OCI-LY1 (cell line): ENCODE results near the gene KLF1.

Experiments
- H2AFZ ChIP-seq: fragments of 200-600 bp; sonication (generic), shearing (Covaris generic); 2 replicates; pipeline ENCODE4 v1.6.0; 2014; ENCODE audit warnings: antibody characterized with exemption, mild to moderate bottlenecking, low read length
- H3F3A ChIP-seq: fragments of 200-600 bp; sonication (generic), shearing (Covaris generic); 2 replicates; pipeline ENCODE4 v1.6.0; 2014; ENCODE audit warnings: mild to moderate bottlenecking, antibody characterized with exemption, low read length, moderate library complexity; ENCODE audit not compliant: insufficient read depth
- H3K27ac ChIP-seq: fragments of 200-600 bp; sonication (generic); 2 replicates; pipeline ENCODE4 v1.5.1; 2014; ENCODE audit warnings: low read length, mixed run types, mild to moderate bottlenecking, low read depth; ENCODE audit not compliant: poor library complexity, severe bottlenecking
- H3K27me3 ChIP-seq: fragments of 200-600 bp; sonication (generic); 2 replicates; pipeline ENCODE4 v1.6.0; 2014; ENCODE audit warnings: antibody characterized with exemption, mild to moderate bottlenecking, low read length, moderate library complexity; ENCODE audit not compliant: insufficient read depth
- H3K36me3 ChIP-seq: fragments of 200-600 bp; sonication (generic); 2 replicates; pipeline ENCODE4 v1.6.1; 2014; ENCODE audit warnings: mild to moderate bottlenecking, antibody characterized with exemption, low read length, moderate library complexity, mixed read lengths; ENCODE audit not compliant: insufficient read depth
- H3K4me1 ChIP-seq: fragments of 200-600 bp; sonication (generic); 2 replicates; pipeline ENCODE4 v1.5.1; 2014; ENCODE audit warnings: mild to moderate bottlenecking, low read length, moderate library complexity; ENCODE audit not compliant: insufficient read depth, severe bottlenecking
- H3K4me2 ChIP-seq: fragments of 200-600 bp; sonication (generic), shearing (Covaris generic); 2 replicates; pipeline ENCODE4 v1.6.1; 2014; ENCODE audit warnings: low read length
- H3K4me3 ChIP-seq: fragments of 200-600 bp; sonication (generic); 2 replicates; pipeline ENCODE4 v1.5.1; 2014; ENCODE audit warnings: low read length, low read depth, mild to moderate bottlenecking, mixed read lengths; ENCODE audit not compliant: poor library complexity, severe bottlenecking
- H3K79me2 ChIP-seq: fragments of 200-600 bp; shearing (Covaris generic); 2 replicates; pipeline ENCODE4 v1.6.1; 2016; ENCODE audit warnings: mixed run types, low read length, mixed read lengths; ENCODE audit not compliant: insufficient read depth
- H3K9ac ChIP-seq: fragments of 200-600 bp; sonication (generic), shearing (Covaris generic); 2 replicates; pipeline ENCODE4 v1.6.1; 2014; ENCODE audit warnings: mild to moderate bottlenecking, low read length, mixed read lengths
- H3K9me2 ChIP-seq: fragments of 200-600 bp; sonication (generic), shearing (Covaris generic); 2 replicates; pipeline ENCODE4 v1.6.1; 2014; ENCODE audit warnings: low read depth, mild to moderate bottlenecking, low read length, mixed read lengths
- H3K9me3 ChIP-seq: fragments of 200-600 bp; shearing (Covaris generic); 2 replicates; pipeline ENCODE4 v1.6.1; 2014; ENCODE audit warnings: low read length, mixed read lengths
- H4K20me1 ChIP-seq: fragments of 200-600 bp; sonication (generic), shearing (Covaris generic); 2 replicates; pipeline ENCODE4 v1.6.0; 2016; ENCODE audit warnings: mild to moderate bottlenecking, low read length; ENCODE audit not compliant: insufficient read depth
- CTCF ChIP-seq: fragments of 200-600 bp; sonication (generic), shearing (Covaris generic); IDR thresholded peaks from 2 replicates; pipeline ENCODE4 v1.5.1; 2017; ENCODE audit warnings: mild to moderate bottlenecking, antibody characterized with exemption, low read length, moderate library complexity, mixed read lengths
- EZH2 ChIP-seq: fragments of 200-600 bp; sonication (generic), shearing (Covaris generic); IDR thresholded peaks from 2 replicates; pipeline ENCODE4 v1.8.0; 2017; ENCODE audit warnings: borderline replicate concordance, mixed run types, mild to moderate bottlenecking, antibody characterized with exemption, low read length, moderate library complexity, mixed read lengths

The KLF1 gene

DNA sequence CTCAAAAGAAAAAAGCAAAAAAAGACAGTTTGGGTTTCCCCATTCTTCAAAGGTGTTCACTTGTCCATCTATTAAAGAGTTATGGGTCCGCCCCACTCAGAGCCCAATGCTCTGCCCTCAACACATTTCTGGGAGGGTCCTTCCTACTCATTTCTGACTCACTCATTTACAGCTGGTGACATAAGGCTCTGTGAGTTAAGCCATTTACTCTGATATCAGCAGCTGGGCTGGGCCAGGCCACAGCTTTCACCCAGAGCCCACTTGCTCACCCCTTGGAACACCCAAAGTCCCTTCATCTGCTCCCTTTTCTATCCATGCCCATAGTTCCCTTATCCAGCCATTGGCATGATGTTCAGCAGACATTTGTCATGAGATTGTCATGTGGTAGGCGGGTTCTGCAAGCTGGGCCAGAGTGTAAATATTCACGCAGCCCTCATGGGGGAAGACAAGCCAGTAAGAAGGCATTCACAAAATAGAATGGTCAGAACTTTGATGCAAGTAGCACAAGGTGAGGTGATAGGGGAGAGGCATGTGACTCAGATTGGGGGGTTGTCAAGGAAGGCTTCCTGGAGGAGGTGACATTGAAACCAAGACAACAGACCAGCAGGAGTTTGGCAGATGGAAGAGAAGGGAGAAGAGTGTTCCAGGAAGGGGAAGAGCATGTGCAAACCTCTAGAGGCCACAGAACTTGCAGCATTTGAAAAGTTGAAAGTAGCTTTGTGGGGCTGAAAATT, 42.8 kb downstream of the KLF1 start:
- no peak overlapping the region for H2AFZ ChIP-seq
- no peaks in the 10 kb centered on the region for H3K9me2 ChIP-seq
- TF ChIP-seq CTCF (no peak), EZH2 (no peak)
- no peaks in the 10 kb centered on the region for H3K9me3 ChIP-seq
- H3F3A ChIP-seq = 0 out of 2 replicates have a peak, but pooled peaks cover 7% of the 10 kb centered on the region
- H3K9ac ChIP-seq = no peak overlapping the region
- H3K36me3 ChIP-seq = peaks cover 43% of the 10 kb centered on the region
- no peak overlapping the region for H3K4me3 ChIP-seq
- peaks cover 28% of the 10 kb centered on the region for H3K4me1 ChIP-seq
- no peak overlapping the region for H3K27ac ChIP-seq
- no peak overlapping the region for H3K4me2 ChIP-seq
- no peaks in the 10 kb centered on the region for H3K27me3 ChIP-seq
- no peaks in the 10 kb centered on the region for H3K79me2 ChIP-seq
- no peaks in the 10 kb centered on the region for H4K20me1 ChIP-seq

DNA sequence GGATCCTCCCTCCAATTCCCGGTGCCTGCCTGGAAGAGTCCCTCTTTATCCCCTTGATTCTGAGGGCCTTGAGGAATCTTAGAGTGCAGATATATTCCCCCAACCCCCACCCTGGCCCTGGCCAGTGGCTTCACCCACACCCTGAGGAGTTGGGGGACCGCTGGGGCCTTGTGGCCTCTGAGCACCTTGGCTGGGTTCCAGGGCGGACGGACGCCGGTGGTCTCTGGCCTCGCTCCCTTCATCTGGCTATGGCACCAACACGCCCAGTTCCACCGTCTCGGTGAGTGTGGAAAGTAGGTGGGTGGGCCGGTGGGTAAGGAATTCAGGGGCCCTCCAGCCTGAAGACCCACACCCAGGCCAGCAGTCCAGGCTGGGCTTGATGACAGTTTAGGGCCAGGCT, 43.7 kb downstream of the KLF1 start:
- H3K4me1 ChIP-seq = peaks cover 31% of the 10 kb centered on the region
- H3K27me3 ChIP-seq = no peaks in the 10 kb centered on the region
- H3K9ac ChIP-seq = no peak overlapping the region
- no peak overlapping the region for H3K4me3 ChIP-seq
- no peak overlapping the region for H3K4me2 ChIP-seq
- H3K36me3 ChIP-seq = peaks cover 41% of the 10 kb centered on the region
- H3F3A ChIP-seq = 0 out of 2 replicates have a peak, but pooled peaks cover 7% of the 10 kb centered on the region
- no peaks in the 10 kb centered on the region for H4K20me1 ChIP-seq
- H3K9me3 ChIP-seq = no peaks in the 10 kb centered on the region
- no peak overlapping the region for H3K27ac ChIP-seq
- H3K9me2 ChIP-seq = no peaks in the 10 kb centered on the region
- H2AFZ ChIP-seq = no peak overlapping the region
- TF ChIP-seq EZH2 = no peak
- no peak for TF ChIP-seq CTCF
- H3K79me2 ChIP-seq = no peaks in the 10 kb centered on the region

- H2AFZ ChIP-seq = no peak overlapping the region
- TF ChIP-seq CTCF (no peak), EZH2 (no peak)
- H3K27ac ChIP-seq = no peak overlapping the region
- peaks cover 33% of the 10 kb centered on the region for H3K4me1 ChIP-seq
- H4K20me1 ChIP-seq = no peaks in the 10 kb centered on the region
- no peak overlapping the region for H3K4me2 ChIP-seq
- H3K79me2 ChIP-seq = no peaks in the 10 kb centered on the region
- no peaks in the 10 kb centered on the region for H3K27me3 ChIP-seq
- peaks cover 35% of the 10 kb centered on the region for H3K36me3 ChIP-seq
- no peaks in the 10 kb centered on the region for H3K9me3 ChIP-seq
- no peak overlapping the region for H3K9ac ChIP-seq
- H3F3A ChIP-seq = 0 out of 2 replicates have a peak, but pooled peaks cover 7% of the 10 kb centered on the region
- H3K9me2 ChIP-seq = no peaks in the 10 kb centered on the region
- H3K4me3 ChIP-seq = no peak overlapping the region
Measured at GRCh38 chr19:12842511-12842910, 44.5 kb downstream of the KLF1 start.
